GM20000 (cell line): Measurements from ENCODE around the gene GAS2.

ENCODE experiments used
- DNase-seq: peaks from one replicate; pipeline ENCODE4 v3.0.0; 2012; ENCODE audit warnings: low spot score
- TF ChIP-seq, protein P1 (sequence below): IDR thresholded peaks from 2 replicates; pipeline ENCODE4 v1.5.1; 2012; ENCODE audit warnings: mild to moderate bottlenecking, control low read depth; ENCODE audit errors: extremely low read depth, missing control alignments

Gene GAS2

DNA sequence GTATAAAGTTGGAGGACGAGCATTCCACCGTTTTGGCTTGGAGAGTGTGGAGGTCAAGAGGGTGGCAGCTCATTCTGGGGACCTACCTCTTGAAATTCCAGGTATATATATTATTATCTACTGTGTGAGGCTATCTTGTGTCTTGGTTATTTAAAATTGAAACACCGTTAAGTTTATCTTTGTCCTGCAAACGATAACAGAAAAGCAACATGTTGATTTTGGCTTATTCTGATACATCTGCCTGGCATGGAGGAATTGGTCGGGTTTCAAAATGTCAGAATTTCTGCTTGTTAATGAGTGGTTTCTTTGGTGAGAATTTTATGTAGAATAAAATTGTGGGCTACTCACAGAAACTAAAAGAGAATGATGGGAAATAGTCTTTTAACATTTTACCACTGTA lies 108.8 kb downstream of the GAS2 start:
- TF ChIP-seq, protein P1, sequence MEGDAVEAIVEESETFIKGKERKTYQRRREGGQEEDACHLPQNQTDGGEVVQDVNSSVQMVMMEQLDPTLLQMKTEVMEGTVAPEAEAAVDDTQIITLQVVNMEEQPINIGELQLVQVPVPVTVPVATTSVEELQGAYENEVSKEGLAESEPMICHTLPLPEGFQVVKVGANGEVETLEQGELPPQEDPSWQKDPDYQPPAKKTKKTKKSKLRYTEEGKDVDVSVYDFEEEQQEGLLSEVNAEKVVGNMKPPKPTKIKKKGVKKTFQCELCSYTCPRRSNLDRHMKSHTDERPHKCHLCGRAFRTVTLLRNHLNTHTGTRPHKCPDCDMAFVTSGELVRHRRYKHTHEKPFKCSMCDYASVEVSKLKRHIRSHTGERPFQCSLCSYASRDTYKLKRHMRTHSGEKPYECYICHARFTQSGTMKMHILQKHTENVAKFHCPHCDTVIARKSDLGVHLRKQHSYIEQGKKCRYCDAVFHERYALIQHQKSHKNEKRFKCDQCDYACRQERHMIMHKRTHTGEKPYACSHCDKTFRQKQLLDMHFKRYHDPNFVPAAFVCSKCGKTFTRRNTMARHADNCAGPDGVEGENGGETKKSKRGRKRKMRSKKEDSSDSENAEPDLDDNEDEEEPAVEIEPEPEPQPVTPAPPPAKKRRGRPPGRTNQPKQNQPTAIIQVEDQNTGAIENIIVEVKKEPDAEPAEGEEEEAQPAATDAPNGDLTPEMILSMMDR, result no peak
- no peak for DNase-seq

DNA sequence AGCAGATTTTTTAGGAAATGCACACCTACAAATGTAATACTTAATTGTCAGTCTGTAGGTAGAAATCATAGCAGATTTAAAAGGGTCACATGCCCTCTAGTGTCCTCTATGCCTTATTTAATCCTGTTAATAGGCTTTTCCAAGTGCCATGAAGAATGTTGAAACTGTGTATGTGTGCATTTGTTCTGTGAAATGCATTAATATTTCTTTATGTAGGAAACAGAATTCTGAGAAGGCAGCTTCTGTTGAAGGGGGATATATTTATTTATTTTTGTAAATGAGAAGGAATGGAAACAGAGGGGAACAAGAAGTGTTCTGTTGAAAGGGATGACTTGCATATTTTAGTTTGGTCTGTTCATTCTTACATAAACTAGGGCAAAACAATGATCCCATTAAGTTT lies 112.2 kb downstream of the GAS2 start:
- TF ChIP-seq, protein P1, result no peak
- DNase-seq, result no peak

DNA sequence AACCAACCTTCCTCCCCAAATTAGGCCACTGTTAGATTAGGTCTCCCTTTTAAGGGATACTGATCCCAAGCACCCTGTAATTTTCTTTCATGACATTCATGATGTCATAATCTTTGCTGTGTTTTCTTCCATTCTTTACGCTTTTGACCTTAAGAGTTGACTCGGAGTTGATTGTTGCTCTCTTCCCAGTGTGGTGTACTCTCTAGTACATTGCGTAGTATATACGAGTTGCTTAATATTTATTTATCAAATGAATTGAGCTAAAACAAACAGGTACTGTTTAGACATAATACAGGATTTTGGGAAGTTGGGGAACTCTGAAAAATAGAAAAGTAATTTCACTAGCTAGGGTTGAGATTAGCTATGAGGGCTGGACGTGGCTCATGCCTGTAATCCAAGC lies 113.4 kb downstream of the GAS2 start:
- TF ChIP-seq, protein P1, result no peak
- no peak for DNase-seq

DNA sequence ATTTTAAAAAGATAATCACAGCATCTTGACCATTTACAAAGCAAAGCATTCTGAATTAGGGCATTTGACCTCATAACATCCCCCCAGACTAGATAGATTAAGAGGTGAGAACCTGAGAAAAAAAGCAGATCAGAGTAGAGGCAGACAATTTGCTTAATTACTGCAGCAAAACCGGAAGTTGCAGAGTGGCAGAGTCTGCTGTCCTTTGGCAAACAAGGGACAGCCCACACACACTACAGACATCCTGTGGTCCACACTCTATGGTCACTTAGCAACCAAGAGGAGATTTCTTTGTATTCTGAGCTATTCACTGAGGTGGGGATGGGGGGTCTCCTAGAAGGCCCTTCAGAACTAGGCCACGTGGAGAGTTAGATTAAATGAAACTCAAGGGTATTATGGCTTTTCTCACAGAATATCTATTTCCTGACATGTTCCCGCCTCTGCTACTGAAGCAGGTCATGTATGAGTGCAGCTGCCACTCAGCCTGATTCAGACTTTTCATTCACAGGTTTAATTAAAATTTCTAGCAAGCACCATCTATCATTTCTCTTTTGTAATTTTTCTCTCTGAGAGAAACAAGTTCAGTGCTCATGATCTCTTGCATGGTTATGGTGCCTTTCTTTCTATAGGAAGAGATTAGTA lies 114.7 kb downstream of the GAS2 start:
- DNase-seq, result peak; percentile 32
- TF ChIP-seq, protein P1, result no peak

DNA sequence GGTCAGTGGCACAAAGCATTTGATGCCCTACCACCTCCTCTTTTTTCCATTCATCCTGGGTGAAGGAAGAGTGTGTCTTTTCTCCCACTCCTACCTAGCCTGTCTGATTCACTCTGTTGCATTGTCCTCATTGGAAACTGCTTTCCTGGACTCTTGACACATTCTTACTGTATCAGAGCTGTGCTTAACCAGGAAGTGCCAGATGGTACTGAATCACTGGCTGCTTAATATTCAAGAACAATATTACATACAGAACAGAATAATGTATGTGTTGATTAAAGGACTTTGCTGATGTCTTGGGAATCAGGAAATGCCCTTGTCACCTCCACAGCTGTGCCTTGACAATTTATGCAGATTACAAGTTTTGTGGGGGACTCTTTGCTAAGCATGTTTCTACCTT lies 118.8 kb downstream of the GAS2 start:
- no peak for DNase-seq
- TF ChIP-seq, protein P1, result no peak

DNA sequence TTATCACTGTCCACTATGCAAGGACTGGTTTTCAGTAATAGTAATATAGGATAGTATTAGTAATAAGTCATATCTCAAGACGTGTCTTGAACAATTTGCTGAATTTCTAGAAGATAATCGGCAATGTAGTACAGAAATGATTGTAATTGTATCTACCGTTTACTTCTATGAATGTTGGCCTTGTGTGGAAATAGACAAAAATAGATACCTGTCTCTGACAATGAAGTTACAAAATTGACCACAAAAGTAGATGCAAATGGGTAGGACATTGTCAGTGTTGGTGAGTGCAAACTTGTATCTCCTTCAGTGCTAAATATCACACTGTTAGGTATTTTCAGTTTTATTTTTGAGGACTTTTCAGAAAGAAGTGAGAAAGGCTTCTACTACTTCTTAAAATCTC lies 120.1 kb downstream of the GAS2 start:
- DNase-seq, result peak; percentile 37
- TF ChIP-seq, protein P1, result no peak

DNA sequence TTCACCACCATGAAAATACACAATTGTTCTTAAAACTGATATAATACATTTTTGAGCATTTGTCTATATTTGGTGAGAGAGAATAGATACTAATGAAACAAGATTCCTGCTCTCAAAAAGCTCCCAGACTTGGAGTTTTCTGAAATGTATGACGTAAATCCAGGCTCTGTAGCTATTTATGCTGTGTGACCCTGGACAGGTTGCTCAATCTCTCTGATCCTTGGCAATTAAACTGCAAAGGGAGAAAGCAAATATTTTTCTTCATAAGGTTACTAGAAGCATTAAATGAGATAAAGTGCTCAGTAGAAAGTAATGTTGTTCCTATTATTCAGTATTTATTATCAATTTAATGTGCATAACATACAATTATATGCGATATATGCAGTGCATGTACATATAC lies 120.6 kb downstream of the GAS2 start:
- TF ChIP-seq, protein P1, result no peak
- DNase-seq, result no peak
